Right cardiac atrium (tissue), 5 donors: ENCODE data around the gene LCOR. TPM values are rescaled to one million over a fixed set of nuclear protein-coding genes. Genes with fewer than 3 reads are reported as not detected.

Experiments used
- ATAC-seq, 2 donors: fragments of 200-7000 bp; cut with Tn5 transposase; one replicate each; pipeline versions ENCODE4 v1.8.0 to v1.9.1; 2020; ENCODE audit warnings: moderate library complexity in 2 of 2, mild to moderate bottlenecking in 1 of 2
- DNase-seq, 3 donors: peaks; one replicate each; pipeline ENCODE4 v3.0.0-alpha.2; 2020
- H3K27ac ChIP-seq: one replicate; pipeline ENCODE4 v1.5.1; 2013; ENCODE audit warnings: mild to moderate bottlenecking, low read length, control low read depth, moderate library complexity
- H3K27me3 ChIP-seq: one replicate; pipeline ENCODE4 v1.6.1; 2013; ENCODE audit not compliant: control insufficient read depth, insufficient read depth
- H3K4me1 ChIP-seq: one replicate; pipeline ENCODE4 v1.6.1; 2013; ENCODE audit warnings: low read length; ENCODE audit not compliant: control insufficient read depth, insufficient read depth
- H3K4me3 ChIP-seq: one replicate; pipeline ENCODE4 v1.5.1; 2013; ENCODE audit warnings: low read length, control low read depth
- H3K9me3 ChIP-seq: one replicate; pipeline ENCODE4 v1.6.1; 2013; ENCODE audit warnings: low read length; ENCODE audit not compliant: control insufficient read depth
- WGBS: extraction: QIAGEN DNeasy Blood & Tissue Kit; methylation state at CpG from one replicate; pipeline ENCODE4 v1.1.7; 2013; 5-methylcytosine and 5-hydroxymethylcytosine counted together
- intact Hi-C, 4 donors: fragments of 100-400 bp; cut with DNase I; formaldehyde crosslinking; loops; one replicate each; pipeline versions ENCODE4 v1.11.0 to v1.14.0; 2022 to 2023
- polyA plus RNA-seq: library from polyadenylated mRNA; stranded (reverse); fragments of 200-250 nt; gene quantifications from one replicate; pipeline ENCODE4 v1.2.3, GENCODE V29; 2013
- total RNA-seq, 4 donors: library from RNA; stranded (reverse); fragmentation: NEBNext Ultra II Directional; extraction: Animal tissue kit (Norgen Biotek cat#: 25700); gene quantifications; one replicate each; pipeline ENCODE4 v1.2.1, GENCODE V29; 2021
- donor health status: healthy with polysubstance abuse.
- donor health status: DM: no; HTN: yes; CAD: no.
- donor health status: DM: no; HTN: no; CAD: no.
- donor health status: DM: no; HTN: yes; CAD: no; lungs with severe emphysema.
- donor health status: DM: yes; HTN: yes; CAD: no.

LCOR gene
- total and polyA plus RNA-seq, 5 donors: 3.2 to 21.9 (median 17.7) TPM

DNA sequence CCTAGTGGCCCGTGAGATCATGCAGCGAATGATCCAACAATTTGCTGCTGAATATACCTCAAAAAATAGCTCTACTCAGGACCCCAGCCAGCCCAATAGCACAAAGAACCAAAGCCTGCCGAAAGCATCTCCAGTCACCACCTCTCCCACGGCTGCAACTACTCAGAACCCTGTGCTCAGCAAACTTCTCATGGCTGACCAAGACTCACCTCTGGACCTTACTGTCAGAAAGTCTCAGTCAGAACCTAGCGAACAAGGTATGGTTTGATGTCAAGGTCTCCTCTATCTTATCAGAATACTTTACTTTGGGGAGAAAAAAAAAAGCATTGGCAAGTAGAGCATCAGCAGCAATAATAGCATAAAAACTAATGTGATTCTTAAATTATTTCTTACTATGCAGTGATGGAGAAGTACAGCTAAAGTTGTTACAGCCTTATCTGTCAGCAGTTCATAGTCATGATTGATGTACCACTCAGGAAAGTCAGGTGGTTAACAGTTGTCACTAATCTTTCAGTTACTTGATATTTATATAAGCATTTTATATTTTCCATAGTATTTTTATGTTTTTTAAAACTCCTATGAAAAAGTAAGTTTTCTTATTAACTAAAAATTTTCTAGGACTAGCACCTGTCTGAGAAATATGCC is 117.1 kb downstream of the LCOR start:
- Histone ChIP-seq H3K27me3 (no peaks in the 10 kb centered on the region), H3K4me1 (no peaks in the 10 kb centered on the region), H3K9me3 (no peaks in the 10 kb centered on the region), H3K27ac (no peak overlapping the region), H3K4me3 (no peak overlapping the region)
- intact Hi-C loops: no loop called here
- DNase-seq: no peak
- ATAC-seq: no peak
- WGBS: 80% methylated on average over 5 of the region's 5 CpGs

DNA sequence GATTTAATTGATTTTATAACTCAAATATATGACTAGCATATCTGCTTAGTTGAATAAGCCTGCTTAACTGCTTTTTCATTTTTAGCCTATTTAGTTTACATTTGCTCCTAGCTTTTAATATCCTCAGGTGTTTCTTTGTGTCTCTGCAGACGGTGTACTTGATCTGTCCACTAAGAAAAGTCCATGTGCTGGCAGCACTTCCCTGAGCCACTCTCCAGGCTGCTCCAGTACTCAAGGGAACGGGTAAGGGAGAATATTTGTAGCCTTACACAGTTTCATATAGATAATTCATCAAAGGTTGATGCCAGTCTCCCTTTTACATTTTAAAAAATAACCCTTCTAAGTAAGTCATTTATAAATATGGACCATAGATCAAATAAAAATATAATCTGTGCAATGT is 119.9 kb downstream of the LCOR start:
- 72% methylated on average over 2 of the region's 2 CpGs for WGBS
- no peak for DNase-seq
- H3K4me3 ChIP-seq: no peak overlapping the region
- ATAC-seq: no peak
- H3K9me3 ChIP-seq: no peaks in the 10 kb centered on the region
- H3K4me1 ChIP-seq: no peaks in the 10 kb centered on the region
- no peak overlapping the region for H3K27ac ChIP-seq
- H3K27me3 ChIP-seq: no peaks in the 10 kb centered on the region
- intact Hi-C loops: no loop called here

DNA sequence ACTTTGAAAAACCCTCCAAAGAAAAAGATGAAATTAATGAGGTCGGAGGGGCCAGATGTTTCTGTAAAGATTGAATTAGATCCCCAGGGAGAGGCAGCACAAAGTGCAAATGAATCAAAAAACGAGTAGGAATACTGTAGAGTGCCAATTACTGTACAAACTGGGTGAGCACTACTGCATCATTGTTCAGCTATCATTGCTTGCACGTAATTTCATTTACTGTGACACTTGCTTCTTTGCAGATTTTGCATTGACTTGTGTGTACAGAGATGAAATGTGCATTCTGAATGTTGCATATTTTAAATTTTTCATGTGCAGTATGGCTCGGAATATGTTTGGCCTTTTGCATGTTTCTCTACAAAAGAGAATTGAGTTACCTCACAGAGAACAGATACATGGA is 123.7 kb downstream of the LCOR start:
- 70% methylated on average over 4 of the region's 4 CpGs for WGBS
- no peak overlapping the region for H3K27ac ChIP-seq
- H3K9me3 ChIP-seq: no peaks in the 10 kb centered on the region
- H3K4me3 ChIP-seq: no peak overlapping the region
- DNase-seq: no peak
- intact Hi-C loops: no loop called here
- H3K27me3 ChIP-seq: no peaks in the 10 kb centered on the region
- no peak for ATAC-seq
- H3K4me1 ChIP-seq: no peaks in the 10 kb centered on the region

DNA sequence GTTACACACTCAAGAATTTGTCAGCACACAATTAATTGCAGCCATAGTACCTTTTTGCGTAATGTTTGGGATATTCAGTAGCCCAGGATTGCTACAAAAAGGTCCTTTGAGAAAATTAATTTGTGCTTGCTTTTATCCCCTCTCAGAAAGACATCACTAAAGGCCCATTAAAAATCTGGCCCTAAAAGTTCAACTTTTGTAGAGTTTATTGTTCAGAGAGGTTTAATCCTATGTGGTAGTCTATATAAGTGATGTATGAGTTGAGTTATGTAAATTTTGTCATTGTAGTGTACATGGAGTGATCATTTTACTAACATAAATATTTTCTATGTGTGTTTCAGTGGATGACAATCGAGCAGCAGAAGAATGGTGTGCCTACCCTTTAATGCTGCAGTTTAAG is 126.0 kb downstream of the LCOR start:
- 96% methylated on average over 2 of the region's 2 CpGs for WGBS
- DNase-seq: no peak
- no peak overlapping the region for H3K4me3 ChIP-seq
- no peaks in the 10 kb centered on the region for H3K4me1 ChIP-seq
- H3K9me3 ChIP-seq: no peaks in the 10 kb centered on the region
- intact Hi-C loops: no loop called here
- H3K27ac ChIP-seq: no peak overlapping the region
- no peaks in the 10 kb centered on the region for H3K27me3 ChIP-seq
- no peak for ATAC-seq

DNA sequence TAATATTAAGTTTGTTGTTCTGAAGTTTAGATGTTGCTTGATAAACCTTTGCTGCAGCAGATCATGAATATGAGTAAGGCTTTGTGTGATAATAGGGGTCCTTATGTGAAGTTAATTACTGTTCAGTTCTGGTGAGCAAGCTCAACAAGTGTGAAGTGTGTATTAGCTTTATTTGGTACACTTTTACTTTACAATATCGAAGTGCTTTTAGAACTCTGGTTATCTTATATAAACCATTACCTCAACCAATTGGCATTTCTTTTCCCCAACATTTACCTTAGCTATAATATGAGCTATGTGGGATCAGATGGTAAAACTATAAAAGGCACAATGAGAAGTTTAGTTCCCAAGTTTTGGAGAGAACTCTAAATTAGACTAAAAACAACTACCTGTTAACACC is 127.6 kb downstream of the LCOR start:
- Histone ChIP-seq H3K27ac (no peak overlapping the region), H3K4me3 (no peak overlapping the region), H3K9me3 (no peaks in the 10 kb centered on the region), H3K4me1 (peaks cover 4% of the 10 kb centered on the region), H3K27me3 (no peaks in the 10 kb centered on the region)
- ATAC-seq (no peak), DNase-seq (no peak)
- intact Hi-C loops: no loop called here
- 60% methylated on average over 1 of the region's 1 CpG for WGBS

DNA sequence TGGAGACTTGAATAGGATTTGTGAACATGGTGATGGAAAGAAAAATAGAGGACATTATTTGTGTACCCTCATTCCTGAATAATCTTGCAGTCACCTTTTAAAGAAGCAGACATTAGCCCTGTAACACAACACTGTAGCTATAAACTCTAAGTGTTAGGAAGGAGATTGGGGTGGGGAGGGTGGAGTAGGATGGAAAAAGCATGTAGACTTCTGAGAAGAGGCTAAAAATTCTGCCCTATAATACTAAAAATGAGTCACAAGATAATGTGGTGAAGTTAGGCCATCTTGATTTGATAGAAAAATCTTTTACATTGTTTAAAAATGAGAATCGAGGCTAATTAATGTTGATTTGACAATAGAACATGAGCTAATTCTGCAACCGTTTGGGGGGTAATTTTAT is 128.8 kb downstream of the LCOR start:
- intact Hi-C loops: no loop called here
- no peak overlapping the region for H3K4me3 ChIP-seq
- H3K9me3 ChIP-seq: no peaks in the 10 kb centered on the region
- peaks cover 4% of the 10 kb centered on the region for H3K4me1 ChIP-seq
- WGBS: 91% methylated on average over 2 of the region's 2 CpGs
- no peak for DNase-seq
- no peak overlapping the region for H3K27ac ChIP-seq
- ATAC-seq: peak in 1 of 2 donors; percentile 78
- H3K27me3 ChIP-seq: no peaks in the 10 kb centered on the region

DNA sequence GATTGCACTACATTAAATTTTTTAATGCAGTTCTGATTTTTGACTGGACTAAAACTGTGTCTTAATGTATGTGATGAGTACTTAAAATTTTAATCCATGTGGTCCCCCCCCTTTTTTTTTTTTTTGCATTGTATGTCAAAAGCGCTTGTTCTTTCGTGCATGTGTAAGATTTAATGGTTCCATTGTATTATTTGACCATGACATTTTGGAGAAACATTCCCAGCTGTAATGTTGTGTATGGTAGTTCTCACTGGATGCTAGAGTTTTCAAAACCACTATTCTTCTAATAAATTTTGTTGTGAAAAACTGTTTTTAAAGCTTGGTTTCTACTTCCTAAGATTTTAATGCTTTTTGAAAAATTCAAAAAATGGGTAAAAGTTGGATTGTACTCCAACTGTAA is 132.0 kb downstream of the LCOR start:
- no peak for DNase-seq
- intact Hi-C loops: no loop called here
- peaks cover 4% of the 10 kb centered on the region for H3K4me1 ChIP-seq
- no peak overlapping the region for H3K27ac ChIP-seq
- H3K4me3 ChIP-seq: no peak overlapping the region
- no peaks in the 10 kb centered on the region for H3K27me3 ChIP-seq
- H3K9me3 ChIP-seq: no peaks in the 10 kb centered on the region
- 93% methylated on average over 2 of the region's 2 CpGs for WGBS
- ATAC-seq: no peak

DNA sequence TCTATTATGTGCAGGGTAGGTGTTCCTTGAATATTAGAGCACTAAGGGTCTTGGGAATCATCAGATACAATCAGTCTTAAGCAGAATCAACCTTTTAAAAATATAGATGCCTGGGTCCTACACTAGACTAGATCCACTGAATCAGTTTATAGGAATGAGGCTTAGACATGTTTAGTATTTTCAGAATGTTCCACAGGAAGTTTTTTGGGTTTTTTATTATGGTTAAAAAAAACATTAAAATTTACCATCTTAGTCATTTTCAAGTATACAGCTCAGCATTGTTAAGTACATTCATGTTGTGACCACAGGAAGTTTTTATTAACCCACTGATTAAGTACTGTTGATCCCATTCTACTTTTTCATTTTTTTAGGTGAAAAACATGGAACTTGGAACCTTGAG is 135.7 kb downstream of the LCOR start:
- Histone ChIP-seq H3K27ac (no peak overlapping the region), H3K27me3 (no peaks in the 10 kb centered on the region), H3K4me3 (no peak overlapping the region), H3K9me3 (no peaks in the 10 kb centered on the region), H3K4me1 (peaks cover 4% of the 10 kb centered on the region)
- ATAC-seq: no peak
- no peak for DNase-seq
- intact Hi-C loops: no loop called here

DNA sequence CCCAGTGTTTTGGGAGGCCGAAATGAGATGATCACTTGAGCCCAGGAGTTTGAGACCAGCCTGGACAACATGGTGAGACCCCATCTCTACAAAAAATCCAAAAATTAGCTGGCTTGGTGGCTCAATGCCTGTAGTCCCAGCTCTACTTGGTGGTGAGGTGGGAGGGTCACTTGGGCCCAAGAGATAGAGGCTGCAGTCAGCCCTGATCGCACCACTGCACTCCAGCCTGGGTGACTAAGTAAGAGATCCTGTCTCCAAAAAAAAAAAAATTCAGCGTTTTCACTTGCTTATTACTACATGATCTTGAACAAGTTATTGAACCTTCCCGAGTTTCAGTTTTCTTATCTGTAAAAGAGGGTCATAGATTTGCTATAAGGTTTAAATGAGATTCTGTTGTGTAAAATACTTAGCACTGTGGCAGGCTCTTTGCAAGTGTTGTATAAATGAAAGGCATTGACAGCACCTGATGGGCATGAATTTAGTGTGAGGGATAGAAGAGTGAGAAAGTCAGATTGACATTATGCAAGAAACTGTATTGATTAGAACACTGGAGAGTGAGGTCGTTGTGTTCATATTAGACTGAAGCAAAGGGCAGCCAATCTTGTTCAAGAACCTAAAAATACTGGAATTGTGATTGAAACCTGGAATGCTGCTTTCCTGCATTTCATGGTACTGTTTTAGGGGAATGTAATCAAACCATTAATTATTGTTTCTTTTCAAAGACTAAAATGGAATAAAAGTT is 136.8 kb downstream of the LCOR start:
- Histone ChIP-seq H3K27ac (no peak overlapping the region), H3K4me3 (no peak overlapping the region), H3K27me3 (no peaks in the 10 kb centered on the region), H3K9me3 (no peaks in the 10 kb centered on the region), H3K4me1 (no peaks in the 10 kb centered on the region)
- WGBS: 97% methylated on average over 5 of the region's 5 CpGs
- intact Hi-C loops: no loop called here
- ATAC-seq: no peak
- DNase-seq: no peak

DNA sequence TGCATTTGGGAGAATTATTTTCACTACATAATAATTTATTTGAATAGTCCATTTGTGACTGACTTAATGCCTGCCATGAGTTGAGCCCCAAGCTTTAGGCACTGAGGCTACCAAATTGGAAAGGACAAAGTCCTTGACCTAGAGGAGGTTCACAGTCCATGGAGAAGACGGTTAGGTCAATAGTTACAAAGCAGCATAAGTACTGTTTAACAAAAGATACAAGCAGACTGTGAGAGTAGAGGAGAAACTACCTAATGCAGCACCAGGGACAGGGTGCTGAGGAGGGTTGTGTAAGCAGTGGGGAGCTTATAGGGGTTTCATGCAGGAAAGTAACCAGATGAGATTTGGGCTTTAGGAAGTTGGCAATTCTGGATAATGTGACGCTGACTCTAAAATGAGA is 139.2 kb downstream of the LCOR start:
- Histone ChIP-seq H3K9me3 (no peaks in the 10 kb centered on the region), H3K27me3 (no peaks in the 10 kb centered on the region), H3K27ac (no peak overlapping the region), H3K4me3 (no peak overlapping the region), H3K4me1 (no peaks in the 10 kb centered on the region)
- no peak for DNase-seq
- intact Hi-C loops: no loop called here
- ATAC-seq: no peak
- 91% methylated on average over 2 of the region's 2 CpGs for WGBS

DNA sequence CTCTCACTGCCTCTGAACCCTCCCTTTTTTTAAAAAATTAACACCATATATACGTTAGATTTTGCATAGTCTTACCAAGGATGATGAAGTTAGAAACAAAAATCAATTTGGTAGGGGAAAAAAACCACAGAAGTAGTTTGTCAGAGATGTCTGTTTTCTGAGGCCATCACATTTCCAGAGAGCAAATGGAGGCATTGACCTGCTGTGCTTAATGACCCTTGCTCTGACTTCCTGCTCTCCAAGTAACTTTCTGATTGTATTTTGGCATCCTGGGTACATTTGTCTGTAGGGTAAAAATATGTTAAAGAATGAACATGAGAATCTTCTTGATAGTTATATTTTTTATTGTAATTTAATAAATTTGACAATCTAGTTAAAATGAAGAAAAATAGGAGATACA is 140.2 kb downstream of the LCOR start:
- ATAC-seq (no peak), DNase-seq (no peak)
- Histone ChIP-seq H3K27ac (no peak overlapping the region), H3K4me1 (no peaks in the 10 kb centered on the region), H3K4me3 (no peak overlapping the region), H3K27me3 (no peaks in the 10 kb centered on the region), H3K9me3 (no peaks in the 10 kb centered on the region)
- intact Hi-C loops: no loop called here
- WGBS: 91% methylated on average over 1 of the region's 1 CpG
